ENCODE measurements around the gene CD276. TPM values are rescaled to one million over a fixed set of nuclear protein-coding genes. Genes with fewer than 3 reads are reported as not detected.

Gene CD276
- total RNA-seq, 2 experiments from 2014 or later, result not detected

GRCh38 chr15:73709241-73709640 is 25.1 kb downstream of the CD276 start:
- Histone ChIP-seq H3K4me3 (ENCODE audit: low read length) (no peak overlapping the region), H3K4me1 (ENCODE audit: insufficient read depth, low read length) (no peaks in the 10 kb centered on the region), H3K9me3 (ENCODE audit: control insufficient read depth in 1 of 2, insufficient read depth in 1 of 2, low read length in 2 of 2) (no peaks in the 10 kb centered on the region), H3K36me3 (ENCODE audit: insufficient read depth, low read length) (no peaks in the 10 kb centered on the region), H3K27me3 (ENCODE audit: control insufficient read depth in 1 of 2, insufficient read depth in 2 of 2, low read length in 2 of 2) (no peaks in the 10 kb centered on the region), H3K27ac (ENCODE audit: low read depth in 1 of 2, low read length in 2 of 2) (no peak overlapping the region)
- DNase-seq (no peak), ATAC-seq (ENCODE audit: poor library complexity) (no peak)
- Mint-ChIP-seq H3K4me3 (no peak overlapping the region), H3K27ac (no peak overlapping the region), H3K9me3 (no peaks in the 10 kb centered on the region), H3K27me3 (peaks cover 24% of the 10 kb centered on the region), H3K4me1 (ENCODE audit: low read depth) (peaks cover 5% of the 10 kb centered on the region), H3K36me3 (ENCODE audit: low read depth) (no peaks in the 10 kb centered on the region)
- ChIA-PET POLR2A (no interaction called here), CTCF (interaction anchor here (1.7 kb wide), 1 partner anchor 32 kb away, joined by 3 read pairs; no protein-coding TSS in a partner anchor)
- no peak for TF ChIP-seq CTCF (IDR thresholded peaks at IDR 0.05)
- intact Hi-C loops (cut with DNase I, micrococcal nuclease), result no loop called here

DNA sequence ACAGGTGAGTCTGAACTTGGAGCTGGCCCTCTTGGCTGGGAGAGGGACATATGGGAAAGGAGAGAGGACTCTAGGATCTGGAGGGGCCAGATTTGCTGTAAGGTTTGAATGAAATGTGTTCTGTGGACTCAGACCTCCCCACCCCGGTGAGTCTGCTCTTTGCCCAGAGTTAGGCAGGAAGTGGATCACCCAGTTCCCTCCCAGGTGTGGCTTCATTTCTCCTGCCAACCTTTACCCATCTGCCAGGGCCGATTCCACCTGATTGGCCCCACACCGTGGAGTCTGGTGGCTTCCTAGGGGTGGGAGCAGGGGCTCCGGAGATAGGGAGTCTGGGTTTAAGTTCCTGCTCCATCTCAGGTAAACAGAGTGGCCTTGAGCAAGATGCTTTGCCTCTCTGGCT is 25.5 kb downstream of the CD276 start:
- ChIA-PET POLR2A (no interaction called here), CTCF (interaction anchor here (2.1 kb wide), 1 partner anchor 10 kb away, joined by 6 read pairs; no protein-coding TSS in a partner anchor)
- Histone ChIP-seq H3K4me1 (ENCODE audit: insufficient read depth, low read length) (no peaks in the 10 kb centered on the region), H3K9me3 (ENCODE audit: control insufficient read depth in 1 of 2, insufficient read depth in 1 of 2, low read length in 2 of 2) (no peaks in the 10 kb centered on the region), H3K27me3 (ENCODE audit: control insufficient read depth in 1 of 2, insufficient read depth in 2 of 2, low read length in 2 of 2) (no peaks in the 10 kb centered on the region), H3K27ac (ENCODE audit: low read depth in 1 of 2, low read length in 2 of 2) (no peak overlapping the region), H3K36me3 (ENCODE audit: insufficient read depth, low read length) (no peaks in the 10 kb centered on the region), H3K4me3 (ENCODE audit: low read length) (no peak overlapping the region)
- intact Hi-C loops (cut with DNase I, micrococcal nuclease), result no loop called here
- H3K27ac Mint-ChIP-seq, result no peak overlapping the region
- ATAC-seq (ENCODE audit: poor library complexity), result no peak
- H3K9me3 Mint-ChIP-seq, result no peaks in the 10 kb centered on the region
- no peak overlapping the region for H3K4me3 Mint-ChIP-seq
- no peaks in the 10 kb centered on the region for H3K36me3 Mint-ChIP-seq (ENCODE audit: low read depth)
- H3K4me1 Mint-ChIP-seq (ENCODE audit: low read depth), result peaks cover 3% of the 10 kb centered on the region
- DNase-seq, result no peak
- H3K27me3 Mint-ChIP-seq, result peaks cover 20% of the 10 kb centered on the region
- TF ChIP-seq CTCF (IDR thresholded peaks at IDR 0.05), result no peak

DNA sequence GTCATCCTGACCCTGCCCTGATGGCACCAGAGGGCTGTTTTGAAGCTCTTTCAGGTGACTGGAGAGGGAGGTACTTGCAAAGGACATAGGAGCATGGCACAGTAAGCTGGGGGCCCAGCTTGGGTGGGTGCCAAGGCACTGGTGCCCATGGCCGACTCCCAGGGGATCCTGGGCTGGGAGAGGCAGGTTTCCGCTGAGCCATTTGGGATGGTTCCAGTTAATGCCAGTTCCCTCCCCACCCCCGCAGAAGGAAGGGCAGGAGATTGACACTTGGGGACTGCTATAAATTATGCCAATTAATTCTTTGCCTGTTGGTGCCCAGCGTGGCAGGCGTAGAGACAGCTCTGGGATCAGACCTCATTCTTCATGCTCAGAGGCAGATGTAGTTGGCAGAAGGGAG is 26.1 kb downstream of the CD276 start:
- DNase-seq (no peak), ATAC-seq (ENCODE audit: poor library complexity) (no peak)
- POLR2A ChIA-PET, result no interaction called here
- Mint-ChIP-seq H3K4me1 (ENCODE audit: low read depth) (no peaks in the 10 kb centered on the region), H3K27me3 (peaks cover 17% of the 10 kb centered on the region), H3K4me3 (no peak overlapping the region), H3K9me3 (no peaks in the 10 kb centered on the region), H3K27ac (no peak overlapping the region), H3K36me3 (ENCODE audit: low read depth) (no peaks in the 10 kb centered on the region)
- no peak overlapping the region for H3K27ac ChIP-seq (ENCODE audit: low read depth in 1 of 2, low read length in 2 of 2)
- H3K36me3 ChIP-seq (ENCODE audit: insufficient read depth, low read length), result no peaks in the 10 kb centered on the region
- no peaks in the 10 kb centered on the region for H3K4me1 ChIP-seq (ENCODE audit: insufficient read depth, low read length)
- no peaks in the 10 kb centered on the region for H3K9me3 ChIP-seq (ENCODE audit: control insufficient read depth in 1 of 2, insufficient read depth in 1 of 2, low read length in 2 of 2)
- intact Hi-C loops (cut with DNase I, micrococcal nuclease), result no loop called here
- no peaks in the 10 kb centered on the region for H3K27me3 ChIP-seq (ENCODE audit: control insufficient read depth in 1 of 2, insufficient read depth in 2 of 2, low read length in 2 of 2)
- CTCF ChIA-PET, result interaction anchor here (2.1 kb wide), 1 partner anchor 10 kb away, joined by 6 read pairs; no protein-coding TSS in a partner anchor
- no peak overlapping the region for H3K4me3 ChIP-seq (ENCODE audit: low read length)
- TF ChIP-seq CTCF (IDR thresholded peaks at IDR 0.05), result no peak

Measured in CD4-positive, alpha-beta T cell (primary cell).